ENCODE results near the gene SV2B.
"Not testable (repeated sequence)": the region's sequence is repeated elsewhere in the genome, so short reads cannot be mapped to it uniquely, and the experiment has no call there.

The SV2B gene

DNA sequence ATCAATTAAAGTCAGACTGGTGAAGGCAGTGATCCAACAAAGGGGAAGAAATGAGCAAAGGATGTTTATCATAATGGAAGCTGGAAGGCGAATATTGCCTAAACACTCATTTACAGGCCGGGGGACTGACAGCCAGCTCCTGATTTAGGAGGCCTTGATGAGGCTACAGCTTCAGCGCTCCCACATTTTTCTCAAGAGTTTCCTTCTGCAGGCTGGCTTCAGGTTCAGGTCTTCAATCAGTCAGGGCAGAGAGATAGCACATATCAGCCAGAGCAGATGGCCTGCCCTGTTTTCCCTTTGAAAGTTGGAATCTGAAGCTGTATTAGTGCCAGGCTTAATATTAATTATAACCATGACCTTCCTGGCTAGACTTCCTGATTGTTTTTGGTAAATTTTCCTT, 218.9 kb downstream of the SV2B start:
- TF ChIP-seq POLR2AphosphoS5 (IDR thresholded peaks at IDR 0.05; ENCODE audit: low read depth, low read length) (no peak), SPI1 (IDR thresholded peaks at IDR 0.05; ENCODE audit: low read depth, low read length) (no peak), POLR2A (IDR thresholded peaks at IDR 0.05; ENCODE audit: low read depth, low read length) (no peak), TAF1 (IDR thresholded peaks at IDR 0.05; ENCODE audit: low read depth, low read length) (no peak), POU2F2 (IDR thresholded peaks at IDR 0.05; ENCODE audit: low read depth, low read length) (no peak)
- FAIRE-seq (no peak), DNase-seq (ENCODE audit: insufficient read length, low spot score) (no peak)

GRCh38 chr15:91319371-91320059, 219.5 kb downstream of the SV2B start:
- no peak for TF ChIP-seq POLR2AphosphoS5 (IDR thresholded peaks at IDR 0.05; ENCODE audit: low read depth, low read length)
- TF ChIP-seq SPI1 (IDR thresholded peaks at IDR 0.05; ENCODE audit: low read depth, low read length) = no peak
- TF ChIP-seq POLR2A (IDR thresholded peaks at IDR 0.05; ENCODE audit: low read depth, low read length) = no peak
- no peak for TF ChIP-seq TAF1 (IDR thresholded peaks at IDR 0.05; ENCODE audit: low read depth, low read length)
- no peak for TF ChIP-seq PAX5 (IDR thresholded peaks at IDR 0.05; ENCODE audit: insufficient read depth, low read length, severe bottlenecking)
- no peak for TF ChIP-seq POU2F2 (IDR thresholded peaks at IDR 0.05; ENCODE audit: low read depth, low read length)
- FAIRE-seq = no peak
- DNase-seq (ENCODE audit: insufficient read length, low spot score) = no peak

GRCh38 chr15:91320101-91320500, 220.0 kb downstream of the SV2B start:
- no peak for DNase-seq (ENCODE audit: insufficient read length, low spot score)
- TF ChIP-seq SPI1 (IDR thresholded peaks at IDR 0.05; ENCODE audit: low read depth, low read length) = no peak
- TF ChIP-seq POLR2A (IDR thresholded peaks at IDR 0.05; ENCODE audit: low read depth, low read length) = no peak
- no peak for TF ChIP-seq TAF1 (IDR thresholded peaks at IDR 0.05; ENCODE audit: low read depth, low read length)
- TF ChIP-seq PAX5 (IDR thresholded peaks at IDR 0.05; ENCODE audit: insufficient read depth, low read length, severe bottlenecking) = no peak
- TF ChIP-seq POU2F2 (IDR thresholded peaks at IDR 0.05; ENCODE audit: low read depth, low read length) = no peak
- no peak for TF ChIP-seq POLR2AphosphoS5 (IDR thresholded peaks at IDR 0.05; ENCODE audit: low read depth, low read length)
- no peak for FAIRE-seq

GRCh38 chr15:91329914-91330313, 229.9 kb downstream of the SV2B start:
- no peak for DNase-seq (ENCODE audit: insufficient read length, low spot score)
- TF ChIP-seq POLR2AphosphoS5 (IDR thresholded peaks at IDR 0.05; ENCODE audit: low read depth, low read length) (no peak), TAF1 (IDR thresholded peaks at IDR 0.05; ENCODE audit: low read depth, low read length) (no peak), SPI1 (IDR thresholded peaks at IDR 0.05; ENCODE audit: low read depth, low read length) (no peak), POU2F2 (IDR thresholded peaks at IDR 0.05; ENCODE audit: low read depth, low read length) (no peak), POLR2A (IDR thresholded peaks at IDR 0.05; ENCODE audit: low read depth, low read length) (no peak)
- no peak for FAIRE-seq

- TF ChIP-seq TAF1 (IDR thresholded peaks at IDR 0.05; ENCODE audit: low read depth, low read length) (no peak), SPI1 (IDR thresholded peaks at IDR 0.05; ENCODE audit: low read depth, low read length) (no peak), POLR2AphosphoS5 (IDR thresholded peaks at IDR 0.05; ENCODE audit: low read depth, low read length) (no peak), PAX5 (IDR thresholded peaks at IDR 0.05; ENCODE audit: insufficient read depth, low read length, severe bottlenecking) (no peak), POLR2A (IDR thresholded peaks at IDR 0.05; ENCODE audit: low read depth, low read length) (no peak), POU2F2 (IDR thresholded peaks at IDR 0.05; ENCODE audit: low read depth, low read length) (no peak)
- DNase-seq (ENCODE audit: insufficient read length, low spot score) (no peak), FAIRE-seq (no peak)
Measured at GRCh38 chr15:91331581-91331980, 231.5 kb downstream of the SV2B start.

- no peak for DNase-seq (ENCODE audit: insufficient read length, low spot score)
- no peak for FAIRE-seq
- no peak for TF ChIP-seq POU2F2 (IDR thresholded peaks at IDR 0.05; ENCODE audit: low read depth, low read length)
- no peak for TF ChIP-seq TAF1 (IDR thresholded peaks at IDR 0.05; ENCODE audit: low read depth, low read length)
- no peak for TF ChIP-seq POLR2AphosphoS5 (IDR thresholded peaks at IDR 0.05; ENCODE audit: low read depth, low read length)
- no peak for TF ChIP-seq PAX5 (IDR thresholded peaks at IDR 0.05; ENCODE audit: insufficient read depth, low read length, severe bottlenecking)
- no peak for TF ChIP-seq POLR2A (IDR thresholded peaks at IDR 0.05; ENCODE audit: low read depth, low read length)
- TF ChIP-seq SPI1 (IDR thresholded peaks at IDR 0.05; ENCODE audit: low read depth, low read length) = no peak
Measured at GRCh38 chr15:91335702-91336101, 235.6 kb downstream of the SV2B start.

DNA sequence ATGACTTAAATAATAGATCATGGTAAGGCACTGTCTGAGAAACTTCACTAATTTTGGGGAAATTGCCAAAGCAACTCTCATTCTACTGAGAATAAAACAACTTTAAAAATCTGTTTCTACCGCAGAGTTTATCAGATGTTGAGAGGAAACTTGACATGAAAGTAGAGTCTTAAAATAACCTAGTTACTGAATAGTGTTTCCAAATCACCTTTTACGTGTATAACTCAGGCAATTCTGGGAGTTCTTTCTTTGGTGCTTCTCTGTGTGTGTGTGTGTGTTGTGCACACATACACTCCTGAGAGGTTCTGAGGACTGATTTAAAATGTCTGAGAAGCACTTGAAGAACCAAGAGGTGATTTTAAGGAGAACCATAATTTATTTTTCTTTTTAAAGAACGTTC, 236.6 kb downstream of the SV2B start:
- no peak for FAIRE-seq
- TF ChIP-seq POLR2AphosphoS5 (IDR thresholded peaks at IDR 0.05; ENCODE audit: low read depth, low read length) (no peak), TAF1 (IDR thresholded peaks at IDR 0.05; ENCODE audit: low read depth, low read length) (no peak), SPI1 (IDR thresholded peaks at IDR 0.05; ENCODE audit: low read depth, low read length) (no peak), POLR2A (IDR thresholded peaks at IDR 0.05; ENCODE audit: low read depth, low read length) (no peak), POU2F2 (IDR thresholded peaks at IDR 0.05; ENCODE audit: low read depth, low read length) (no peak), PAX5 (IDR thresholded peaks at IDR 0.05; ENCODE audit: insufficient read depth, low read length, severe bottlenecking) (no peak)
- DNase-seq (ENCODE audit: insufficient read length, low spot score) = no peak

- FAIRE-seq = no peak
- no peak for DNase-seq (ENCODE audit: insufficient read length, low spot score)
Measured at GRCh38 chr15:91338766-91339165, 238.7 kb downstream of the SV2B start.

DNA sequence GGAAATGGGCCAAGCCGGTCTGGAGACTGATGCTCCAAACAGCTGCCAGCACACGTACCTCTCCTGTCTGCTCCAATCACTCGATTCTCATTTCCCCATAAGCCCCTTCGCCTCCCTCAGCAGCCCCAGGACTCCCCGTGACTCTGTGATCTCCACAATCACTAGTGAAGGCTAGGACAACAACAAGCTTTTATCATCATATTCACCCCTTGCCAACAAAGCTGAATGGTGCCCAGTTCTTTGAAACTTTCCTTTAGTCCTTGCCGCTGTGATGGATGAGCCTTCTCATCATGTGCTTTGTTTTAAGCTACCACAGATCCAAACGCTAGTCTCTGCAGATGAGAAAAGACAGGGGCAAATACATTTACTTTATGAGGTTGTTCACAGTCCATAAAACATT, 242.0 kb downstream of the SV2B start:
- TF ChIP-seq PAX5 (IDR thresholded peaks at IDR 0.05; ENCODE audit: insufficient read depth, low read length, severe bottlenecking) = no peak
- no peak for TF ChIP-seq POU2F2 (IDR thresholded peaks at IDR 0.05; ENCODE audit: low read depth, low read length)
- no peak for TF ChIP-seq POLR2AphosphoS5 (IDR thresholded peaks at IDR 0.05; ENCODE audit: low read depth, low read length)
- TF ChIP-seq SPI1 (IDR thresholded peaks at IDR 0.05; ENCODE audit: low read depth, low read length) = no peak
- DNase-seq (ENCODE audit: insufficient read length, low spot score) = no peak
- no peak for FAIRE-seq

More at GRCh38 chr15:91338766-91339165, 238.7 kb downstream of the SV2B start:
- TF ChIP-seq PAX5 (IDR thresholded peaks at IDR 0.05; ENCODE audit: insufficient read depth, low read length, severe bottlenecking) = no peak
- no peak for TF ChIP-seq POLR2A (IDR thresholded peaks at IDR 0.05; ENCODE audit: low read depth, low read length)
- TF ChIP-seq POLR2AphosphoS5 (IDR thresholded peaks at IDR 0.05; ENCODE audit: low read depth, low read length) = no peak
- TF ChIP-seq SPI1 (IDR thresholded peaks at IDR 0.05; ENCODE audit: low read depth, low read length) = no peak
- no peak for TF ChIP-seq TAF1 (IDR thresholded peaks at IDR 0.05; ENCODE audit: low read depth, low read length)
- TF ChIP-seq POU2F2 (IDR thresholded peaks at IDR 0.05; ENCODE audit: low read depth, low read length) = no peak

GRCh38 chr15:91344912-91345311, 244.9 kb downstream of the SV2B start:
- DNase-seq (ENCODE audit: insufficient read length, low spot score); FAIRE-seq: not testable (repeated sequence)
